Activated naive CD4-positive, alpha-beta T cell treated with anti-CD3 and anti-CD28 coated beads, Interleukin-2, amount 50 U/mL, for 16 hours (primary cell): Measurements from ENCODE around the gene DPPA2.

Experiments
- DNase-seq: peaks from one replicate; pipeline ENCODE4 v3.0.0-alpha.2; 2020

Gene DPPA2

DNA sequence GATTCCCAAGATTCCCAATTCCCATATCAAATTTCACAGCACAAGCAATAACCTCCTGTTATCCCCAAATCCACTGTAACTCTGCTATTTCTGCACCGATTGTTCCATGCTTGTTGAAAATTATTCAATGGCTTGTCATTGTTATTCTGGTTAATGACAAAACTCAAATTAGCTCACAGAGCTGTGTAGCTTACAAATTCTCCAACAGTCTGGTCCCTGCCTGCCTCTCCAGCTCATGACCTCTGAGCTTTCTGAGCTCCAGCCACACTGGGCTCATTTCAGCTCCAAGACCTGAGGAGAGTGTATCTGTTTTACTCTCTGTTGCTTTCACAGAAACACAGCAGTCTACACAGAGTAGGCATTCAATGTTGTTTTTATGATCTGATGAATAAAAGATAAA lies 3.3 kb downstream of the DPPA2 start:
- DNase-seq = no peak

DNA sequence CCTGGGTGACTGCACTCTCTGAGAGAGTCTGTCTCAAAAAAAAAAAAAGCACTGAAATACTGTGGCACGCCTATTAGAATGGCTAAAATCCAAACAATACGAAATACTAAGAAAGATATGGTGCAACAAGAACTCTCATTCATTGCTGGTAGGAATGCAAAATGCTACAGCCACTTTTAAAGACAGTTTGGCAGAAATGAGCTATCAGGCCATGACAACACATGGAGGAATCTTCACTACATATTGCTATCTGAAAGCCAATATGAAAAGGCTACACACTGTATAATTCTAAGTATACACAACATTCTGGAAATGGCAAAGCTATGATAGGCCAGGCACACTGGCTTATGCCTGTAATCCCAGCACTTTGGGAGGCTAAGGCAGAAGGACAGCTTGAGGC lies 18.8 kb downstream of the DPPA2 start:
- DNase-seq = no peak

DNA sequence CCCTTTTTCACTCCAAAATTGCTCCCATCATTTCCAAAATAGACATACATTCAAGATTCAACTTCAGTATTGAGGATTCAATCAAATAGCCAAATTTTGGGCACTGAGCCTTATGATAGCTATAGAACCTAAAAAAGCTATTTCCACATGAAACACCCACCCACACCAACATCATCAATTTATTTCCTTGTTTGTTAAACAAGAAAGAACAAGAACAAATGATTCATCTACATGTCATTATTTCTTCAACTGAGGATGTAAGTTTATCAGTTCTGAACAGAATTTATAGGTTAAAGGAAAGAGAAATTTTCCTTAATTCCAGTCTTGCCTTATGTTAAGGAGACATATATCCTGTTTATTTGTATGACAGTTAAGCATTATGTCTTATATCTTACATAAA lies 32.2 kb downstream of the DPPA2 start:
- DNase-seq = no peak

DNA sequence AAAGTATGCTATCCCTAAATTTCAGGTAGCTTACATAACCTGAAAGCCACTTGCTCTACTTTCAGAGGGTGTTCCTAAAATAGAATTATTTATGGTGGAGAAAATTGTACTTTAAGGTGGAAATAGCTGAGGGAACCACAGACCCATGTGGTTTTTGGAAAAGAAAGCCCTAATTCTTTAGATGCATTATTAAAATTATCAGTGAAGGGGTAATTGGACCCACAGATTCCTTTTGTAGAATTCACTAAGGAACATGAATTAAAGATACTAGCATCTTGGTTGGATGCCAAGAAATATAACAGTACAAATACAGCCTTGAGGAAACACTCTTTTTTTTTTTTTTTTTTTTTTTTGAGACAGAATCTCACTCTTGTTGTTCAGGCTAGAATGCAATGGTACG lies 37.8 kb downstream of the DPPA2 start:
- no peak for DNase-seq

DNA sequence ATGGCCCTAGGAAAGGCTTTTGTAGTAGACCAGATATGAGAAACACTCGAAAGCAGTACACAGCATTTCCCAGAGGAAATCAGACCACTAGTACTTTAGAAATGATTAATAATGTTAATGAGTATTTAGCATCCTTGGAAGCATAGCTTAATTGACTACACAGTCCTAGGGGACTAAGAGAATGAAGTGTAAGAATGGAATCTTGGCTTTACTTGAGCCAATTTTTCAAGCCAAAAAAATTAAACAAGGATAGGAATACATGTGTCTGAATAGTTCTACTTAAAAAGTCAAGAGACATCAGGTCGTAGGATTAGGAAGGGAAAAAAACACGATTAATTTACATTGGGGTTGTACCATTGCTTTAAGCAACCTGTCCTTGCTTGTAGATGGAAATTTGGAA lies 38.2 kb downstream of the DPPA2 start:
- no peak for DNase-seq

DNA sequence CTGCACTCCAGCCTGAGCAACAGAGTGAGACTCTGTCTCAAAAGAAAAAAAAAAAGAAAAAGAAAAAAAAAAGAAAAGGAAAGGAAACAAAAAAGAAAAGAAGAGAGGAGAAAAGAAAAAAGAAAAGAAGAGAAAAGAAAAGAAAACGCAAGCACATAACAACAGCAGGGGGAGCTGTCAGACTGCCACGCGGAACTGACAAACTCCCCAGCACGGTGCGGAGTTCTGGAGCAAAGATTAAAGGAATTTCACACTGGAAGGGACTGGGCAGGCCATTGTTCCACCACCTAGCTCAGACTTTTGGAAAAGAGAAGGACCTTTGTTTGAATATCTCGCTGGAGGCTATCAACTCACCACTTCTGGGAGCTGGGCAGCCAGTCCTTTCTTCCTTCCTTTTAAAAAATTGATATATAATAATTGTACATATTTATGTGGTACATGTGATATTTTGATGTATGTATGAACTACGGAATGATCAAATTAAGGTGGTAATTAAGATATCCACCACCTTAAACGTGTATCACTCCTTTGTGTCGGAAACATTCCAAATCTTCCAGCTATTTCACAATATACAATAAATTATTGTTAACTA lies 40.5 kb downstream of the DPPA2 start:
- DNase-seq = no peak

DNA sequence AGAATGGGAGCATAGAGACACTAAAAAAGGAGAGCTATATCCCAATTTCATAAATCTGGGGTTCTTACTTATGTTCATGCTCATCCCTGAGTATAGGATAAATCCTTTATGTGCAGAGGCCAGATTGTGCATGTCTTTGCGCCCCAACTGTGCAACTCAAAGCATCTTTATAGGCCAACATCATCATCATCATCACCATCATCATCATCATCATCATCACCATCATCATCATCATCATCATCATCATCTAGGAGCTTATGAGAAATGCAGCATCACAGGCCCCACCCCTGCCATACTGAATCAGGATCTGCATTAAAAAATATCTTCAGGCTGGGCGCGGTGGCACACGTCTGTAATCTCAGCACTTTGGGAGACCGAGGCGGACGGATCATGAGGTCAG lies 45.5 kb downstream of the DPPA2 start:
- no peak for DNase-seq

DNA sequence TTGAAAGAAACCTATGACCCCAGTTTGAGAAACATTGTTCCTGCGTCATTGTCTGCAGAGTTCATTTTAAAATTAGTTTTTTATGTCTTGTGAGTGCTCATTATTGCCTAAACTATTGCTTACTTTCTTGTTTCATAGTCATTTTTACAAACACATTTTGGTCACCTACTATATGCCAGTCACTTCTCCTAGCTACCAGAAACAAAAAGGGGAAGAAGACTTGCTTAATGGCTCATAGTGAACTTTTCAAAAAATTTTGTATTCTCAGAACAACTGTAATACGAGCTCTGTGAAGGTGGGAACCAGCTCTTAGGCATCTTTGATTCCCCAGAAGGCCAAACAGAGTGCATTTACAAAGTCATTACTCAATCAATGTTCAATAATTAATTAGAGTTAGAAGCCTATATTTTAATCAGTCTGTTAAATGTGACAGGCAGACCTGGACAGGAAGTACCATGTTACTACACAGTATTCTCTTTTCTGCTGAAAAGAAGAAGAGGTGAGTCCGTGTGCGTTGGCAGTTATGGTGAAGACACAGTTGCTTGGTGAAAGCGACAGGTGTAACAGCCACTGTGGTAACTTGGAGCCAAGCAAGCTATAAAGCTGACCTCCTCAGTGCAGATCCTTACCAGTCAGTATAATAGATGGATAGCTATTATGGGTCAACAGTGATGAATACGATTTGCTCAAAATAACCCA lies 46.6 kb downstream of the DPPA2 start:
- no peak for DNase-seq

DNA sequence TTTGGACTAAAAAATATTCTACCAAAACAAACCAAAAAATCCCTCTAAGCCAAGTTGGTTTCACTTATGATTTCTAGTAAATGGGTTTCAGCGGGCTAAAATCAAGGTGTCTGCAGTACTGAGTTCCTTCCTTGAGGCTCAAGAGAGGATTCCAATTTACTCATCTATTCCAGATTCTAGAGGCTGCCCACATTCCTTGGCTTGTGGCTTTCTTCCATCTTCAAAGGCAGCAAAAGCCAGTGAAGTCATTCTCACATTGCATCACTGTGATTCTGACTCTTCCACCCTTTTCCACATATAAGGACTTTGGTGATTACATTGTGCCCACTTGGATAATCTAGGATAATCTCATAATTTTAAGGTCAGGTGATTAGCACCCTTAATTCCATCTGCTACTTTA lies 48.1 kb downstream of the DPPA2 start:
- DNase-seq = no peak

DNA sequence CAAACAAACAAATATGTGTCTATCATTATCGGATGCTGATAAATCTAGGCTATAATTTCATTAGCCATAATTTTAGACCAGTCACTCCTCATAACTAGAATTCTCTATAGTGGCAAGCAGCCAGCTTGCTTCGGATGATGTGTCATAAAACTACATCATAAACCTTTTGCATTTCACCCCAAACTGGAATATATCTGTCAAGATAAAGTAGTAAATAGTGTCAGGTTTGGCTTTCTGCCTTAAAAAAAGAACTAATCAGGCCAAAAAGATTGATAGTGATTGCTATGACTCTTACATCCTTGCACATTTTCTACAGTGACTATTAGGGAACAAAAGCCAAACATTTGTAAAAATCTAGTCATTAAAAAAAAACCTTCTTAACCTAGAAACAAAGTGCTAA lies 51.0 kb downstream of the DPPA2 start:
- no peak for DNase-seq

DNA sequence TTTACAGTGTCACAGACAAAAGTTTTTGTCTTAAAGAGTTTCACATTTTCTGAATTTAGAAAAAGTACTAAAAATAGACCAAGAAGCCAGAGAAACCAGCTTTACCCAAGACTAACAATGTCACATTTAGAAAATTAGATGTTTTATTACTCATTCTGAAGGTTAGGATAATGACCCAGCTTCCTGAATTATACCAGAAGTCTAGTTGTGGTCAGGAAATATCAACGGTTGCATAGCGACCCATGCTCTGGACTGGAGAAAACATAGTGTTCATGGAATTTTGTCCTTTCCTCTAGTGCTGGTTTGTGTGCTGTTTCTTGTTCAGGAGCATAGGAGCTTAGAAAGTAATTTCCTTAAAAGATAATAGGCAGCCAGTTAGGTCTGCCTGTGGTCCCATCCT lies 59.0 kb downstream of the DPPA2 start:
- DNase-seq = no peak

DNA sequence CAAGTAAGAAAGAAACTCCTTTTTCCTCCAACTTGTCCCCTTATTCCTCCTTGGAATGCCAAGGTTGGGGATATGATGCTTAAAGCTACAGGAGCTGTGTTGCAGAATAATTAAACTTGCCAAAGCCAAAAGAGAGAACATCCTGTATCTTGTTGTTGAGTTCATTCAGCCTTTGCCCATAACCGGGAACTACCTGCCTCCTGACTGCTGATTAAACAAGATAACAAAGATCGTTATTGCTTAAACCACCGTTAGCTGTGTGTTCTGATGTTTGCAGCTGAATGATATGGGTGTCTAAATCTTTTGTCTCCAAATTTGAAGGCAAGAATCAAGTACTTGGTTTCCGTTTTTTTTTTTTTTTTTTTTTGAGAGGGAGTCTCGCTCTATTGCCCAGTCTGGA lies 61.5 kb downstream of the DPPA2 start:
- DNase-seq = no peak

DNA sequence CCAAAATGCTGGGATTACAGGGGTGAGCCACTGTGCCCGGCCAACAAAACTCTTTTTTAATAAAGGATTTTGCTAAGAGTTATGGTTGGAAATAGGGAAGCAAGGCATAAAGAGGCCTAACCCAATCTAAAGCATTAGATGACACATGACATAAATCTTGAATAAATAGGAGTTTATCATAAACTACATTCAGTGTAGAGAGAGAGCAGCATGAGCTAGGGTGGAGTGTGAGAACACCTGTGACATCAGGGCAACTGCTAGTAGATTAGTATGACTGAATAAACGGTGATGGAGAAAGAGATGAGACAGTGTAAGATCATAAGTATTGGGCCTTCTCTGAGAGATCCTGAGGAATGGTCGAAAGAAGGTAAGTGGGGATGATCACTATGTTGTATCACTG lies 63.7 kb downstream of the DPPA2 start:
- DNase-seq = no peak
